Activated naive CD4-positive, alpha-beta T cell treated with anti-CD3 and anti-CD28 coated beads, Interleukin-2, amount 10 ng/mL, durations not matched to agents 7 days and 5 days (primary cell): ENCODE results near the gene LY6G5B.
A peak's percentile ranks its signal among the peaks of the same experiment; 100 is the strongest.
"Not testable (repeated sequence)": the region's sequence is repeated elsewhere in the genome, so short reads cannot be mapped to it uniquely, and the experiment has no call there.

ENCODE experiments used
- CTCF ChIA-PET: fragments of 350-600 bp; sonication (Branson Sonifier 250); formaldehyde crosslinking; loops from one replicate; lab custom pipeline; 2021; ENCODE audit warnings: antibody characterized with exemption; lab: Charles Lee
- DNase-seq: peaks from one replicate; pipeline ENCODE4 v3.0.0-alpha.2; 2020
- H3K27ac Mint-ChIP-seq: one replicate; pipeline ENCODE4 v1.8.0; 2021; ENCODE audit warnings: mild to moderate bottlenecking, moderate library complexity, mixed read lengths
- H3K27me3 Mint-ChIP-seq: one replicate; pipeline ENCODE4 v1.8.0; 2021; ENCODE audit warnings: mild to moderate bottlenecking, mixed read lengths
- H3K36me3 Mint-ChIP-seq: one replicate; pipeline ENCODE4 v1.8.0; 2021; ENCODE audit warnings: mixed read lengths
- H3K4me1 Mint-ChIP-seq: one replicate; pipeline ENCODE4 v1.8.0; 2021; ENCODE audit warnings: mixed read lengths
- H3K4me3 Mint-ChIP-seq: one replicate; pipeline ENCODE4 v1.8.0; 2021; ENCODE audit warnings: mild to moderate bottlenecking, moderate library complexity, mixed read lengths
- H3K9me3 Mint-ChIP-seq: one replicate; pipeline ENCODE4 v1.8.0; 2021; ENCODE audit warnings: mixed read lengths

Gene LY6G5B

GRCh38 chr6:31701666-31702404 is 32.1 kb downstream of the LY6G5B start:
- no peaks in the 10 kb centered on the region for H3K9me3 Mint-ChIP-seq
- H3K4me1 Mint-ChIP-seq, result peaks cover 43% of the 10 kb centered on the region
- DNase-seq, result peak; percentile 27
- H3K36me3 Mint-ChIP-seq, result peaks cover 26% of the 10 kb centered on the region
- peaks cover 7% of the 10 kb centered on the region for H3K27me3 Mint-ChIP-seq
- H3K27ac Mint-ChIP-seq, result peak overlapping the region; percentile 98
- CTCF ChIA-PET, result interaction anchor here (1.7 kb wide), 1 partner anchor 68 kb away, joined by 5 read pairs; no protein-coding TSS in a partner anchor
- H3K4me3 Mint-ChIP-seq, result peak overlapping the region; percentile 96

DNA sequence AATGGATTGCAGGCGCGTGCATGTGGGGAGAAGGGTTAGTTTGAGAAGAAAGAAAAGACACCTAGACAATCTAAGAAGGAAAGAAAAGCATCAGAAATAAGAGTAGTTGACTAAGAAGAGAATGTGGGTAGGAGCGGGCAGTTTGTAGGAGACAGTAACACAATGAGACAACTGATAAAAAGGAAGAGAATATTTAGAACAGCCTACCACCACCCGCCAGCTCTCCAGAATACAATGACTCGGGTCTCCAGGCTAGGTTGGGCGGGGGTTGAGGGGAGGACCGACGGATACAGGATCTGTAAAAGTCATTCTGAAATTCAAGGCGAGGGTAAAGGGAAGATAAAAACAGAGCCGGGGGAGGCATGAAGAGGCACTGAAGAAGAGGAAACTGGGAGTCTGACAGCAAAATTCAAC is 32.6 kb downstream of the LY6G5B start:
- Mint-ChIP-seq H3K27me3 (peaks cover 13% of the 10 kb centered on the region), H3K4me1 (peaks cover 41% of the 10 kb centered on the region), H3K4me3 (peak overlapping the region; percentile 96), H3K27ac (peak overlapping the region; percentile 98), H3K9me3 (no peaks in the 10 kb centered on the region), H3K36me3 (peaks cover 22% of the 10 kb centered on the region)
- CTCF ChIA-PET, result interaction anchor here (1.4 to 1.7 kb wide), 2 partner anchors 24 to 67 kb away, joined by 5 read pairs; no protein-coding TSS in a partner anchor
- DNase-seq, result no peak

GRCh38 chr6:31702819-31703716 is 33.3 kb downstream of the LY6G5B start, which contains the start of gene ABHD16A:
TSS of gene ABHD16A (minus strand) at chr6:31703324. CDS start at chr6:31703281, 43 bp downstream.
- Mint-ChIP-seq H3K27me3 (peaks cover 19% of the 10 kb centered on the region), H3K27ac (peak within 1 kb of the TSS; percentile 98), H3K36me3 (peaks cover 17% of the 10 kb centered on the region), H3K4me1 (peaks cover 36% of the 10 kb centered on the region), H3K4me3 (peak within 1 kb of the TSS; percentile 96), H3K9me3 (no peaks in the 10 kb centered on the region)
- DNase-seq, result peak; percentile 99
- CTCF ChIA-PET, result interaction anchor here (1.4 to 1.7 kb wide), 2 partner anchors 24 to 67 kb away, joined by 5 read pairs; no protein-coding TSS in a partner anchor

- Mint-ChIP-seq H3K36me3 (peaks cover 7% of the 10 kb centered on the region), H3K27ac (no peak overlapping the region), H3K4me1 (peaks cover 29% of the 10 kb centered on the region), H3K4me3 (no peak overlapping the region), H3K27me3 (peaks cover 29% of the 10 kb centered on the region), H3K9me3 (no peaks in the 10 kb centered on the region)
- DNase-seq, result no peak
- CTCF ChIA-PET, result interaction anchor here (0.7 kb wide), 1 partner anchor 28 kb away, joined by 4 read pairs; no protein-coding TSS in a partner anchor
Observed at GRCh38 chr6:31705931-31706330, 36.2 kb downstream of the LY6G5B start.

- peaks cover 29% of the 10 kb centered on the region for H3K4me1 Mint-ChIP-seq
- DNase-seq, result no peak
- no peaks in the 10 kb centered on the region for H3K9me3 Mint-ChIP-seq
- H3K4me3 Mint-ChIP-seq, result no peak within 1 kb of the TSS
- CTCF ChIA-PET, result no interaction called here
- H3K27ac Mint-ChIP-seq, result no peak within 1 kb of the TSS
- H3K36me3 Mint-ChIP-seq, result peaks cover 4% of the 10 kb centered on the region
- H3K27me3 Mint-ChIP-seq, result peaks cover 34% of the 10 kb centered on the region
Observed at GRCh38 chr6:31706599-31706998, 36.8 kb downstream of the LY6G5B start, which contains the start of gene LY6G6F. TSS of gene LY6G6F (plus strand) at chr6:31706866. CDS start at chr6:31706907, 41 bp downstream.

- Mint-ChIP-seq H3K27me3 (peaks cover 45% of the 10 kb centered on the region), H3K27ac (no peak overlapping the region), H3K4me1 (peaks cover 29% of the 10 kb centered on the region), H3K4me3 (no peak overlapping the region), H3K36me3 (no peaks in the 10 kb centered on the region), H3K9me3 (no peaks in the 10 kb centered on the region)
- CTCF ChIA-PET, result no interaction called here
- DNase-seq, result no peak
Observed at GRCh38 chr6:31707701-31708100, 37.9 kb downstream of the LY6G5B start.

DNA sequence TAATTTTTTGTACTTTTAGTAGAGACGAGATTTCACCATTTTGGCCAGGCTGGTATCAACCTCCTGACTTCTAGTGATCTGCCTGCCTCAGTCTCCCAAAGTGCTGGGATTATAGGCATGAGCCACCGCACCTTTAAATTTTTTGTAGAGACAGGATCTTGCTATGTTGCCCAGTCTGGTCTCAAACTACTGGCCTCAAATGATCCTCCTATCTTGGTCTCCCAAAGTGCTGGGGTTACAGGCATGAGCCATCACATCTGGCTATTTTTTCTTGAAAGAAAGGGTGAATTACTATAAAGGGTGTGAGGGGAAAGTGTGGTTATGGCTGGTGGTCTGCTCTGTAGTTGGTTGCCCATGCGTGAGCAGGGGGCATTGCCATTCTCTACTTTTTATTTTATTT is 38.4 kb downstream of the LY6G5B start:
- Mint-ChIP-seq H3K27me3 (peaks cover 50% of the 10 kb centered on the region), H3K4me3 (no peak overlapping the region), H3K4me1 (peaks cover 29% of the 10 kb centered on the region), H3K9me3 (no peaks in the 10 kb centered on the region), H3K36me3 (no peaks in the 10 kb centered on the region), H3K27ac (no peak overlapping the region)
- DNase-seq, result no peak
- CTCF ChIA-PET, result no interaction called here

- Mint-ChIP-seq H3K27me3 (peaks cover 59% of the 10 kb centered on the region), H3K4me1 (peaks cover 24% of the 10 kb centered on the region)
- CTCF ChIA-PET, H3K27ac Mint-ChIP-seq, H3K36me3 Mint-ChIP-seq, H3K9me3 Mint-ChIP-seq, H3K4me3 Mint-ChIP-seq, DNase-seq: not testable (repeated sequence)
Observed at GRCh38 chr6:31709157-31709556, 39.4 kb downstream of the LY6G5B start.

GRCh38 chr6:31710523-31711219 is 40.9 kb downstream of the LY6G5B start:
- peaks cover 67% of the 10 kb centered on the region for H3K27me3 Mint-ChIP-seq
- H3K9me3 Mint-ChIP-seq, result no peaks in the 10 kb centered on the region
- no peak overlapping the region for H3K4me3 Mint-ChIP-seq
- H3K36me3 Mint-ChIP-seq, result no peaks in the 10 kb centered on the region
- H3K27ac Mint-ChIP-seq, result no peak overlapping the region
- CTCF ChIA-PET, result interaction anchor here (1.4 to 1.8 kb wide), 2 partner anchors 19 to 81 kb away, joined by 4 to 5 read pairs; no protein-coding TSS in a partner anchor
- DNase-seq, result no peak
- H3K4me1 Mint-ChIP-seq, result peaks cover 27% of the 10 kb centered on the region

- no peak overlapping the region for H3K4me3 Mint-ChIP-seq
- DNase-seq, result no peak
- H3K27ac Mint-ChIP-seq, result peak overlapping the region; percentile 58
- peaks cover 66% of the 10 kb centered on the region for H3K27me3 Mint-ChIP-seq
- H3K4me1 Mint-ChIP-seq, result peaks cover 27% of the 10 kb centered on the region
- CTCF ChIA-PET, result interaction anchor here (1.4 to 1.8 kb wide), 2 partner anchors 19 to 80 kb away, joined by 4 to 5 read pairs; no protein-coding TSS in a partner anchor
- H3K36me3 Mint-ChIP-seq, result no peaks in the 10 kb centered on the region
- H3K9me3 Mint-ChIP-seq, result no peaks in the 10 kb centered on the region
Observed at GRCh38 chr6:31711233-31711632, 41.5 kb downstream of the LY6G5B start.

DNA sequence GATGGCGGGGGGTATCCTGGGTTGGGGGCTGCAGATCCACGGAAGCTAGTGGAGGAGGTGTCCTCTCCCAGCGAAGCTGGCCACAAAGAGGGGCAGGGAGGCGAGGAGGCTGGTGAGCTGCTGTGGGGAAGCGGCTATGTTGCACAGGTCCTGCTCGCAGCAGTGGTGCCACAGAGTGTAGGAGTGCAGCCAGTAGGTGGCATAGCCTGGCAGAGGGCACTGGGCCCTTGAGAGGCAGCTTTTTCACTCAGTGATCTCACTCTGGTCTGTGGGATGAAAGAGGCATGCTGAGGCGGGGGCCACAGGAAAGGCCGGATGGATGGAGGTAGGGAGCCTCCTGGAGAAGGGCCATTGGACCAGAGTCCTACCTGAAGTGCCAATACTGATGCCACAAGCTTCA is 42.5 kb downstream of the LY6G5B start:
- H3K4me3 Mint-ChIP-seq, result no peak overlapping the region
- H3K9me3 Mint-ChIP-seq, result no peaks in the 10 kb centered on the region
- no peaks in the 10 kb centered on the region for H3K36me3 Mint-ChIP-seq
- H3K27ac Mint-ChIP-seq, result peak overlapping the region; percentile 75
- peak; percentile 45 for DNase-seq
- H3K27me3 Mint-ChIP-seq, result peaks cover 57% of the 10 kb centered on the region
- H3K4me1 Mint-ChIP-seq, result peaks cover 27% of the 10 kb centered on the region
- CTCF ChIA-PET, result interaction anchor here (1.4 kb wide), 1 partner anchor 79 kb away, joined by 5 read pairs; no protein-coding TSS in a partner anchor

GRCh38 chr6:31713465-31713864 is 43.7 kb downstream of the LY6G5B start:
- DNase-seq, result no peak
- Mint-ChIP-seq H3K36me3 (no peaks in the 10 kb centered on the region), H3K4me1 (peaks cover 27% of the 10 kb centered on the region), H3K9me3 (no peaks in the 10 kb centered on the region), H3K27ac (no peak overlapping the region), H3K27me3 (peaks cover 56% of the 10 kb centered on the region), H3K4me3 (no peak overlapping the region)
- CTCF ChIA-PET, result no interaction called here

- no peaks in the 10 kb centered on the region for H3K9me3 Mint-ChIP-seq
- CTCF ChIA-PET, result no interaction called here
- peaks cover 56% of the 10 kb centered on the region for H3K27me3 Mint-ChIP-seq
- H3K4me3 Mint-ChIP-seq, result no peak overlapping the region
- no peaks in the 10 kb centered on the region for H3K36me3 Mint-ChIP-seq
- no peak overlapping the region for H3K27ac Mint-ChIP-seq
- DNase-seq, result no peak
- peaks cover 27% of the 10 kb centered on the region for H3K4me1 Mint-ChIP-seq
Observed at GRCh38 chr6:31713991-31714684, 44.4 kb downstream of the LY6G5B start.
